Breast epithelium (tissue), 3 donors: Measurements from ENCODE around the gene CDK18.

Experiments used
- CTCF ChIP-seq, 3 donors: fragments of 450-650 bp; IDR thresholded peaks; one replicate each; pipeline ENCODE4 v1.5.1; 2016 to 2017; ENCODE audit warnings: antibody characterized with exemption in 3 of 3, mild to moderate bottlenecking in 3 of 3, moderate library complexity in 3 of 3
- POLR2A ChIP-seq: fragments of 450-650 bp; IDR thresholded peaks from one replicate; pipeline ENCODE4 v1.6.1; 2016; ENCODE audit warnings: antibody characterized with exemption, mild to moderate bottlenecking, moderate library complexity
- POLR2AphosphoS5 ChIP-seq, 3 donors: sonication (generic); formaldehyde crosslinking; IDR thresholded peaks; one replicate each; pipeline ENCODE4 v1.6.1; 2017; ENCODE audit warnings: antibody characterized with exemption in 3 of 3

- TF ChIP-seq CTCF (IDR thresholded peaks at IDR 0.05) (no peak), POLR2A (no peak), POLR2AphosphoS5 (IDR thresholded peaks at IDR 0.05) (no peak)
Measured at GRCh38 chr1:205524794-205525101, 20.3 kb downstream of the CDK18 start.
